Measurements from ENCODE around the gene SLITRK4.

The SLITRK4 gene

DNA sequence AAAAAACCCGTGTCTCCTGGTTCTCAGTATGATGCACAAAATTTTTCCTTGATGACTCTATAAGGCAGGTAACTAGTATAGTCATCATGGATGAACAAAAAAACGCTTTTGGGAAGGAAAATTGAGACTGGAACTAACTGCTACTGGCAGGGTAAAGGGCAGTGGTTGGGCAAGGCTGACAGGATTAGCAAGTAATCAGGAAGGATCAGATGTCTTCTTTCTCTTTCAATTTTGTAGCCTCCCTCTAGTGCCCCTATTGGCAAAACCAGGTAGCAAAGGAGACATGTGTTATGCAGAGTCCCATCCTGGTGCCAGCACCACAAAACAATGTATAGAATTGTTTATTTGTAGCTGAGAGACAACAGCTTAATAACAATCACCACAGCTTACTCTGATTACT is 12.8 kb upstream of the SLITRK4 start:
- Histone ChIP-seq H3K4me3 (ENCODE audit: low read length) (no peak overlapping the region), H3K9me2 (replicated peaks; ENCODE audit: control insufficient read depth, low read length) (no peaks in the 10 kb centered on the region), H3F3A (ENCODE audit: control insufficient read depth, insufficient read depth) (no peaks in the 10 kb centered on the region), H3K79me2 (ENCODE audit: control insufficient read depth, low read length) (no peaks in the 10 kb centered on the region), H3K36me3 (ENCODE audit: control insufficient read depth, low read length) (no peaks in the 10 kb centered on the region), H3K9me3 (ENCODE audit: control insufficient read depth, insufficient read depth, low read length) (no peaks in the 10 kb centered on the region), H3K4me1 (ENCODE audit: control insufficient read depth, low read length) (no peaks in the 10 kb centered on the region), H3K27ac (ENCODE audit: low read depth, low read length) (no peak overlapping the region), H4K20me1 (ENCODE audit: control insufficient read depth, insufficient read depth, low read depth, low read length) (no peaks in the 10 kb centered on the region), H3K27me3 (ENCODE audit: control insufficient read depth, low read length) (no peaks in the 10 kb centered on the region), H3K4me2 (ENCODE audit: low read length) (no peak overlapping the region)
- TF ChIP-seq EZH2phosphoT487 (IDR thresholded peaks at IDR 0.05; ENCODE audit: borderline replicate concordance, low read length) = no peak
- TF ChIP-seq, protein P1, sequence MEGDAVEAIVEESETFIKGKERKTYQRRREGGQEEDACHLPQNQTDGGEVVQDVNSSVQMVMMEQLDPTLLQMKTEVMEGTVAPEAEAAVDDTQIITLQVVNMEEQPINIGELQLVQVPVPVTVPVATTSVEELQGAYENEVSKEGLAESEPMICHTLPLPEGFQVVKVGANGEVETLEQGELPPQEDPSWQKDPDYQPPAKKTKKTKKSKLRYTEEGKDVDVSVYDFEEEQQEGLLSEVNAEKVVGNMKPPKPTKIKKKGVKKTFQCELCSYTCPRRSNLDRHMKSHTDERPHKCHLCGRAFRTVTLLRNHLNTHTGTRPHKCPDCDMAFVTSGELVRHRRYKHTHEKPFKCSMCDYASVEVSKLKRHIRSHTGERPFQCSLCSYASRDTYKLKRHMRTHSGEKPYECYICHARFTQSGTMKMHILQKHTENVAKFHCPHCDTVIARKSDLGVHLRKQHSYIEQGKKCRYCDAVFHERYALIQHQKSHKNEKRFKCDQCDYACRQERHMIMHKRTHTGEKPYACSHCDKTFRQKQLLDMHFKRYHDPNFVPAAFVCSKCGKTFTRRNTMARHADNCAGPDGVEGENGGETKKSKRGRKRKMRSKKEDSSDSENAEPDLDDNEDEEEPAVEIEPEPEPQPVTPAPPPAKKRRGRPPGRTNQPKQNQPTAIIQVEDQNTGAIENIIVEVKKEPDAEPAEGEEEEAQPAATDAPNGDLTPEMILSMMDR (IDR thresholded peaks at IDR 0.05; ENCODE audit: low read depth, low read length, poor library complexity, severe bottlenecking) = peak; percentile 20

DNA sequence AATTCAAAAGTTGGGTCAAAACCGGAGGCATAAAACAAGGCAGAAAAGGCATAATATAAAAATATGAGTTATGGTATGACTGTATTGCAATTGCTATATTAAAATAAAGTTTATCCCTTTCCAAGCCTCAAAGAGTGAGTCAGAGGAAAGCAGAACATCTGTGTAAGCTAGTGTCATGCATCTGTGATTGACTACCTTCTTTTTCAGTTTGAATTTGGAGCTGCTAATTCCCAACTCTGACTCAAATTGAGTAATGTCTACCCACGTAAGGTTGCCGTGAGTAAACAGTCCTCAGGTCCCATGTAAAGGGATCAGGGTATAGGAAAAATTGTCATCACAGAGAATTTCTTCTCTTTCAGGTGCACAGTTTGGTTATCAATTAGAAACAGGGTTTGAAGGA is 6.5 kb upstream of the SLITRK4 start:
- no peak for TF ChIP-seq EZH2phosphoT487 (IDR thresholded peaks at IDR 0.05; ENCODE audit: borderline replicate concordance, low read length)
- TF ChIP-seq, protein P1 (IDR thresholded peaks at IDR 0.05; ENCODE audit: low read depth, low read length, poor library complexity, severe bottlenecking) = no peak
- Histone ChIP-seq H3K4me3 (ENCODE audit: low read length) (no peak overlapping the region), H3K9me3 (ENCODE audit: control insufficient read depth, insufficient read depth, low read length) (no peaks in the 10 kb centered on the region), H3F3A (ENCODE audit: control insufficient read depth, insufficient read depth) (no peaks in the 10 kb centered on the region), H3K9me2 (replicated peaks; ENCODE audit: control insufficient read depth, low read length) (no peaks in the 10 kb centered on the region), H3K27ac (ENCODE audit: low read depth, low read length) (no peak overlapping the region), H3K27me3 (ENCODE audit: control insufficient read depth, low read length) (no peaks in the 10 kb centered on the region), H3K79me2 (ENCODE audit: control insufficient read depth, low read length) (no peaks in the 10 kb centered on the region), H4K20me1 (ENCODE audit: control insufficient read depth, insufficient read depth, low read depth, low read length) (no peaks in the 10 kb centered on the region), H3K36me3 (ENCODE audit: control insufficient read depth, low read length) (no peaks in the 10 kb centered on the region), H3K4me2 (ENCODE audit: low read length) (no peak overlapping the region), H3K4me1 (ENCODE audit: control insufficient read depth, low read length) (no peaks in the 10 kb centered on the region)

DNA sequence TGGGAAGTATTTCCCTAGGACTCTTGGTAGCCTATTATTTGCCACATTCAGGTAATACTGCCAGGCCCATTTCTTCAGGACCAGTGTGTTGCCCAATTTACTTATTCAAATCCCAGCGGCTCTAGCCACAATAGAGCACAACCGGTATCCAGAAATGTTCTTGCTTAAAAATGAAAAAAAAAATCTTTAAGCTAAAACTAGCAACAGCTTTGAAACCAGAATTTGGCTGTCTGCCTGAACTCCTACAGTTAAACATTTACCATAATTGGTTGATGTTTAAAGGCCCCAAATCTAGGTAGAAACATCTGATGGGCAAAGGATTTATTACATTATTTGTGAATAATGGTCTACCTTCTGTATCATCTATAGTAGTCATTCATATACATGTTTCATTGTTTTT is 930 bp upstream of the SLITRK4 start:
- no peak overlapping the region for H3K4me3 ChIP-seq (ENCODE audit: low read length)
- H3K27ac ChIP-seq (ENCODE audit: low read depth, low read length) = no peak overlapping the region

More for the DNA sequence above, 930 bp upstream of the SLITRK4 start:
- Histone ChIP-seq H3K4me1 (ENCODE audit: control insufficient read depth, low read length) (no peaks in the 10 kb centered on the region), H4K20me1 (ENCODE audit: control insufficient read depth, insufficient read depth, low read depth, low read length) (no peaks in the 10 kb centered on the region), H3K4me2 (ENCODE audit: low read length) (no peak overlapping the region), H3F3A (ENCODE audit: control insufficient read depth, insufficient read depth) (no peaks in the 10 kb centered on the region), H3K9me3 (ENCODE audit: control insufficient read depth, insufficient read depth, low read length) (no peaks in the 10 kb centered on the region), H3K27me3 (ENCODE audit: control insufficient read depth, low read length) (no peaks in the 10 kb centered on the region), H3K9me2 (replicated peaks; ENCODE audit: control insufficient read depth, low read length) (no peaks in the 10 kb centered on the region), H3K36me3 (ENCODE audit: control insufficient read depth, low read length) (no peaks in the 10 kb centered on the region), H3K79me2 (ENCODE audit: control insufficient read depth, low read length) (no peaks in the 10 kb centered on the region)
- TF ChIP-seq EZH2phosphoT487 (IDR thresholded peaks at IDR 0.05; ENCODE audit: borderline replicate concordance, low read length) = no peak
- TF ChIP-seq, protein P1 (IDR thresholded peaks at IDR 0.05; ENCODE audit: low read depth, low read length, poor library complexity, severe bottlenecking) = no peak
